ENCODE results near the gene LRMDA.

LRMDA gene

GRCh38 chr10:75905490-75905889 lies 474.1 kb downstream of the LRMDA start:
- no peak for DNase-seq (ENCODE audit: extremely low read depth, low read depth)

GRCh38 chr10:75910032-75910431 lies 478.6 kb downstream of the LRMDA start:
- peak; percentile 54 for TF ChIP-seq CTCF (IDR thresholded peaks at IDR 0.05; ENCODE audit: low read depth, low read length)

More at GRCh38 chr10:75905490-75905889, 474.1 kb downstream of the LRMDA start:
- no peak for TF ChIP-seq CTCF (IDR thresholded peaks at IDR 0.05; ENCODE audit: low read depth, low read length)

GRCh38 chr10:75911426-75911825 lies 480.0 kb downstream of the LRMDA start:
- TF ChIP-seq CTCF (IDR thresholded peaks at IDR 0.05; ENCODE audit: low read depth, low read length), result no peak
- DNase-seq (ENCODE audit: extremely low read depth, low read depth), result no peak

More at GRCh38 chr10:75910032-75910431, 478.6 kb downstream of the LRMDA start:
- peak; percentile 7 for DNase-seq (ENCODE audit: extremely low read depth, low read depth)

GRCh38 chr10:75916906-75917305 lies 485.5 kb downstream of the LRMDA start:
- no peak for TF ChIP-seq CTCF (IDR thresholded peaks at IDR 0.05; ENCODE audit: low read depth, low read length)
- no peak for DNase-seq (ENCODE audit: extremely low read depth, low read depth)

GRCh38 chr10:75919913-75920312 lies 488.5 kb downstream of the LRMDA start:
- DNase-seq (ENCODE audit: extremely low read depth, low read depth), result no peak
- no peak for TF ChIP-seq CTCF (IDR thresholded peaks at IDR 0.05; ENCODE audit: low read depth, low read length)

- DNase-seq (ENCODE audit: extremely low read depth, low read depth), result no peak
- peak; percentile 28 for TF ChIP-seq CTCF (IDR thresholded peaks at IDR 0.05; ENCODE audit: low read depth, low read length)
Measured at GRCh38 chr10:75922435-75922834, 491.0 kb downstream of the LRMDA start.

- no peak for TF ChIP-seq CTCF (IDR thresholded peaks at IDR 0.05; ENCODE audit: low read depth, low read length)
Measured at GRCh38 chr10:75924309-75924902, 493.0 kb downstream of the LRMDA start.

More at GRCh38 chr10:75924309-75924902, 493.0 kb downstream of the LRMDA start:
- DNase-seq (ENCODE audit: extremely low read depth, low read depth), result no peak

Data from AG09319 (cell line).